GM12874 (cell line): ENCODE results near the gene PDE7B.

Experiments
- CTCF ChIP-seq: IDR thresholded peaks from 2 replicates; pipeline ENCODE4 v1.5.1; 2011; ENCODE audit warnings: low read depth, mild to moderate bottlenecking, control low read depth, low read length, moderate library complexity; ENCODE audit not compliant: insufficient read depth

The PDE7B gene

DNA sequence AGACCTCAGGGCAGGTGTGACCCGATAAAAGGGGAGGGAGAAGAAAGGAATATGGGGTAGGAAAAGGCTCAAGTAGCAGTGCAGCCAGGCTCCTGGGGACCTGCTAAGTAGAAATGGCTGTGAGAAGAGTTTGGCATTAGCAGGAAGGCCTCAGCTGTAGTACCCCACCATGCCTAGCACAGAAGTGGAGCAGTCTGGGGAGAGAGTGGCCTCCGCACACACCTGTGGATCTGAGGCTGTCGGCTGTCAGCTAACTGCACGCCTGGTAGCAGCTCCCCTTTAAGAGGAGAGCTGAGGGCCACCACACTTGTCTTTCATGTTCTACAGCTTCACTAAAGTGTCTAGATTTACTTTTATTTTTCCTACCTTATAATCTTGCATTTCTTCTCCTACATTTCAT is 24.6 kb downstream of the PDE7B start:
- TF ChIP-seq CTCF = no peak

DNA sequence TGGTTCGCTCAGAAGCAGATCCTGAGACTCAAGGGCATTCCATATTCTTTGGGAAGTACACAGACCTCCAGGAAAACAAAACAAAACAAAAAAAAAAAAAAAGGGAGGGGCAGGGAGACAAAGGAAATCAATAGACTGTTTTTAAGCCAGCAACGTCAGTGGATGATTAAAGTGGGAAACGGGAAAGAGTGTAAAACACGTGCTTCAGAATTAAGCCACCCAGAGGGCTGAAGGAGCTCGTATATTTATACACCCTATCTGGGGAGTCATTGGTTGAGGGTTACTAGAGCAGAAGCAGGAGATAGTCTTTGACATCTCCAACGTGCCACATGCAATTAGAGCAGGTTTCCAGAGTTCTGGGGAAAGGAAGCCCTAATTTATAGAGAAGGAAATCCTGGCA is 26.2 kb downstream of the PDE7B start:
- TF ChIP-seq CTCF = no peak

DNA sequence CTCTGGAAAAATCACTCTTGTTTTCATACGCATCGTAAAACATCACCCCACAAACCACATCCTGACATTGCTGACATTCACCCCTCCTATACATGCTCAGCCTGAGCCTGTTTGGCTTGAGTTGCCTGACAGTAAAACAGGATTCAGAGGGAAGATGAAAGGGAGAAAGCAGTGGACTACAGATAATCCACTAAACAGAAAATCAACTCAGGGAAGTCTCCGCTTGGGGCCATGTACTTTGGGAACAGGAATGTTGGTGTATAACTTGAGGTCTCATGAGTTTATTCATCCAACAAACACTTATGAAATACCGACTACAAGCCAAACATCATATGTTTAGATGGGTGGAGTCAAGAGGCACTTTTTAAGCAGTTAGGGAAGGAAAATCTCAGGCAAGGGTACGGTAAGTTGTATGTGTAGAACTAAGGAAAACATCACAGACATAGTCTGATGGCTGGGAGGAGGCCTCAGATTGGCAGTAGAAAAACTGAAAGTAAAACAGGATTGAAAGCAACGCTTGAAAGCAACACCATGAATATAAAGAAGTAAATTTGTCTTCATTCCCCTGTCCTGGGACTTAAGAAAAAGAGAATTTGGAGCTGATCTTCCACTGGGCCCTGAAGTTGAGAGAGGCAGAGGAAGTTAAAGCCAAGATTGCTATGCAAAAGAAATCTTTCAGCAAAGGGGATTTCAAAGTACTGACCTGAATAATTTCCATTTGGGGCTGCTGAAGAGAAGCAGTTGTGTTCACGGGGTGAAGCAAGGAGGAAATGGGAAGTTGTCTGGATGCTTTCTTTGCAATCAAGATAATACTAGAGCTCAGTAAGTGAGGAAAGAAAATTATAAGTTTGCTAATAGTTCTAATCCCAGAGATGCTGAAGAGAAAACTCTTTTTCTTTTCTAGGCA is 28.8 kb downstream of the PDE7B start:
- no peak for TF ChIP-seq CTCF

DNA sequence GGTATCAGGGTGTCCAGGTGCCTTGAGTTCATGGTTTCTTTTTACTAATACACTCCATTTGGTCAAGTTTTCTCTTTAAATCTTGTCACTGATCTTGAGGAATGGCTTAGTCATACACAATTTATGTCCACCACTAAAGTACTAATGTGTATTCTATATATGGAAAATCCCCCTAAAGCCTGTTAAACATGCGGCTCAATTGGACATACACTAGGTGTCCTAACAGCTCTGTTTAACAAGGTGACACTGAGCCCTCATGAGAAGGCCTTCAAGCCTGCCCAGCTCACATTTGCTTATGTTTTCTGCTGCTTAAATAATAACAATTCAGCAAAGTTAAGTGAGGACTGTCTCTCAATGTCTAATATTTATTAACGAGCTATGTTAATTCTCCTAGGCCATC is 31.5 kb downstream of the PDE7B start:
- no peak for TF ChIP-seq CTCF

- TF ChIP-seq CTCF = no peak
These were observed 32.0 kb downstream of the PDE7B start for GRCh38 chr6:135883536-135883935.

DNA sequence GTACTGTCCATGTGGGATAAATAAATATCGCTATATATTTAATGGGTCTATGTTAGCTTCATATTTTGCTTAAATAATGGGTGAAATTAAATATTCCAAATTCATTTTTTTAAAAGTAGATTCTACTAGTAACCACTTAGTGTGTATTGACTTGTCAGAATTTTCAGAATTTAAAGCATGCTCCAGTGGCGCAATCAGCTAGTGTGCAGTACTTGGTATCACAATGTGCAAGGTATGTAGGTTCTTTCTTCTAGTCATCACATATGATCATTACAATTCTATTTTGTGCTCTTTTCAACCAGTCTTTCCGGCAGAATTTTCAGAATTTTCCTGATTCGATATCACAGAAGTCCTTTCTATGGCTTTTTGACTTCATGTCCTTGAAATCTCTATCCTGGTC is 32.6 kb downstream of the PDE7B start:
- no peak for TF ChIP-seq CTCF

- TF ChIP-seq CTCF = no peak
These were observed 35.6 kb downstream of the PDE7B start for GRCh38 chr6:135887069-135887468.

DNA sequence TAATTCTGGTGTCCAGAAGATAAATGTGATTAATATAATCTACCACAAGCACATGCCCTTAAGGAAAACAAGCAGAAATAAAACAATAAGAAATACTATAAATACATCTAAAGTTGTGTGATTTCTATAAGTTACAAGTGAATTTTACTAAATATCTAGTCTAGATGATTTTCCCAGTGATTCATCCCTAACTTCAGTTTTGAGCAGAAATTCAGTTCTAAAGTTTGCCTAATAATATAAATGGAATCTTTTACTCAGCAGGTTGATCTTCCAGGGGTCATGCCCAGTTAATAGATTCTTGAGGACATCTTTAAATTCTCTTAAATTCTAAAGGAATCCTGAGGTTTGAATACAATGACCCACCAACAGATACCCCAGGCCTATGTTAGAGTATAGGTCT is 37.3 kb downstream of the PDE7B start:
- TF ChIP-seq CTCF = no peak
